ENCODE results near the gene PHAF1. TPM values are rescaled to one million over a fixed set of nuclear protein-coding genes. Genes with fewer than 3 reads are reported as not detected.

PHAF1 gene
- total and polyA plus RNA-seq, 2 of the 13 experiments (the other 11 are each of a cell fraction or from before 2014, with no cell fraction given) = 48.3 to 174 TPM

GRCh38 chr16:67164599-67165061 is 54.9 kb downstream of the PHAF1 start, which contains the start of gene HSF4 (continued):
- TF ChIP-seq HNF1B (CRISPR knock-in tag; IDR thresholded peaks at IDR 0.05) (peak; percentile 85), ZNF343 (CRISPR knock-in tag; IDR thresholded peaks at IDR 0.05) (no peak), IRX3 (CRISPR knock-in tag; IDR thresholded peaks at IDR 0.05; ENCODE audit: borderline replicate concordance, low read depth) (peak; percentile 81), FOSL2 (CRISPR knock-in tag; IDR thresholded peaks at IDR 0.05) (0 out of 2 replicates have a peak, but pooled peaks have one; percentile 42), ZNF326 (CRISPR knock-in tag; IDR thresholded peaks at IDR 0.05; ENCODE audit: borderline replicate concordance) (no peak), HOXA3 (CRISPR knock-in tag; IDR thresholded peaks at IDR 0.05) (peak; percentile 93), SKIL (CRISPR knock-in tag; IDR thresholded peaks at IDR 0.05; ENCODE audit: borderline replicate concordance) (peak; percentile 87), DR1 (CRISPR knock-in tag; IDR thresholded peaks at IDR 0.05) (no peak; the same call in 1 of the 2 replicates), SALL2 (CRISPR knock-in tag; IDR thresholded peaks at IDR 0.05) (peak; percentile 78; the same call in 1 of the 2 replicates), ZSCAN31 (CRISPR knock-in tag; IDR thresholded peaks at IDR 0.05; ENCODE audit: low read depth) (0 out of 2 replicates have a peak, but pooled peaks have one; percentile 47), ZHX1 (CRISPR knock-in tag; IDR thresholded peaks at IDR 0.05; ENCODE audit: low read depth) (peak; percentile 96), TEAD3 (CRISPR knock-in tag; optimal IDR thresholded peaks at IDR 0.05; ENCODE audit: borderline replicate concordance) (peak; percentile 63), SMAD1 (CRISPR knock-in tag; IDR thresholded peaks at IDR 0.05; ENCODE audit: borderline replicate concordance, low read depth) (0 out of 2 replicates have a peak, but pooled peaks have one; percentile 63), ZSCAN9 (CRISPR knock-in tag; IDR thresholded peaks at IDR 0.05; ENCODE audit: borderline replicate concordance) (peak; percentile 87; the same call in 1 of the 2 replicates), ZNF543 (CRISPR knock-in tag; IDR thresholded peaks at IDR 0.05) (peak; percentile 82; the same call in 1 of the 2 replicates), ZBTB21 (CRISPR knock-in tag; IDR thresholded peaks at IDR 0.05) (no peak), PITX1 (CRISPR knock-in tag; IDR thresholded peaks at IDR 0.05) (no peak; the same call in 1 of the 2 replicates), ZNF460 (CRISPR knock-in tag; IDR thresholded peaks at IDR 0.05; ENCODE audit: borderline replicate concordance) (no peak), AGO2 (optimal IDR thresholded peaks at IDR 0.05; ENCODE audit: low read depth, low read length) (peak; percentile 54), HNF4G (IDR thresholded peaks at IDR 0.05; ENCODE audit: borderline replicate concordance, low read depth, low read length) (no peak), HNF4G (CRISPR knock-in tag; IDR thresholded peaks at IDR 0.05; ENCODE audit: borderline replicate concordance, low read depth) (peak; percentile 70; the same call in 1 of the 2 replicates)

All from HepG2 (cell line).